HG02763 (cell line): ENCODE data around the gene AUTS2.
"Not testable (repeated sequence)": the region's sequence is repeated elsewhere in the genome, so short reads cannot be mapped to it uniquely, and the experiment has no call there.

Experiments used
- ATAC-seq: cut with Tn5 transposase; IDR thresholded peaks from one replicate; pipeline ENCODE4 v1.9.1; 2021; ENCODE audit warnings: mild to moderate bottlenecking, moderate library complexity; ENCODE audit not compliant: unreplicated experiment

The AUTS2 gene

DNA sequence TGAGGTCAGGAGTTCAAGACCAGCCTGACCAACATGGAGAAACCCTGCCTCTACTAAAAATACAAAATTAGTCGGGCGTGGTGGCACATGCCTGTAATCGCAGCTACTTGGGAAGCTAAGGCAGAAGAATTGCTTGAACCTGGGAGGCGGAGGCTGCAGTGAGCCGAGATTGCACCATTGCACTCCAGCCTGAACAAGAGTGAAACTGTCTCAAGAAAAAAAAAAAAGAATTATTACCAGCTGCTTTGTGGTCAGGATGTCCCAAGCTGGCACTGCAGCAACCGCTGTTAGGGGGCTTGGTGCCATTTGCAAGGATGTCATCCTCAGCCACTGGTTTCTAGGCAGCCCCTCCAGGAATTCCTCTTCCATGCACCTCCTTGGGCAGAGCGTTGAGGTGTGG, 996.6 kb downstream of the AUTS2 start:
- not testable (repeated sequence) for ATAC-seq

DNA sequence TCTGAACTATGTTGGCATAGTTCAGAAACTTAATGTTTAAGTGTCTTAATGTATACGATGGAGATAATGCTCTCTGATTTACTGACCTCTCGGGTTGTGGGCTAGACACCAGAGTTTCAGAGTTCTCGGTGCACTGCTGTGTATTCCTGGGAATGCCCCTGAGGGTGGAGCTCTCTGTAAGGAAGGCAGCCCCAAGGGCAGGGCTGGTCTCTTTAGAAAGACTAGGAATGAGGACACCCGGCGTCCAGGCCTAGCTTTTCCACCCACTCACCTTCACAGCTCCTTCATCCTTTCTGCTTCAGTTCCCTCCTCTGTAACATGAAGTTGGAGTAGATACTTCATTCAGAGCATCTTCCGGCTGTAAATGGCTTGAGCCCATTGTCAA, 997.1 kb downstream of the AUTS2 start:
- ATAC-seq = no peak

DNA sequence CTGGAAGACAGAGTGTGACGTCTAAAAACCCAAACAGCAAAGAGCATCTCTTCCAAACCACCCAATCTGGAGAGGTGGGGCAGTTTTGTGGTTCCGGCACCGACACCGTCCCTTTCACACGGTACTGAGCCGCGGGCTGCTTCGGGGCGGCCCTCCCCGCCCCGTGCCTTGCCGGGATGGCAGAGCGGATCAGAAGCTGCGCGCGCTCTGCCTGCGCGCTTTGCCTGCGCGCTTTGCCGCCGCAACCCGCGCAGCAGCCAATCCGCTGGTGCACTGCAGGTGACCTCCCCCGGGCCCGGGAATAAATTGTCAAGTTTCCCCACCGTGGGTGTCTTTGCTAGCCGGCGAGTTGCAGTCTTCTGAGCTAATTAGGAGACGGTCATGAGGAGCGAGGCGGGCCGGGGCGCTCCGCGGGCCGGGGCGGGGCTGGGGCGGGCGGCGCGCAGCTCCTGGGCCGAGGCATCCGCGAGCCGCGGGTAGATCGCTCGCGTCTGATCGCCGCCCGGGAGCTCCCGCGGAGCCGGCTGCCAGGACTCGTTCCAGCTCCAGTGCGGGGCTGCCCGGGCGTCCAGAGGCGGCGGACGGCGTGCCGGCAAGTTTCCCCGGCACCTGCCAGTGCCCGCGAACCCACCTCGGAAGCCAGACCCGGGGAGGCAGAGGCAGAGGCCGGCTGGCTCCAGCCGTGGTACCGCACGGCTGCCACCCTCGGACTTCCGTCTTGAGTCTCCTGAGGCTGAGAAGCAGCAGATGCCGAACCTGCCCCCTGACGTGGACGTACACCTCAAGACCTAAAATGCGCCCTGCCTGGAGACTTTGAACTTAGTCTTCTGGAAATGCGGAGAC, 997.7 kb downstream of the AUTS2 start:
- ATAC-seq = no peak

- ATAC-seq = no peak
These were observed 998.3 kb downstream of the AUTS2 start for GRCh38 chr7:70596598-70596913.

DNA sequence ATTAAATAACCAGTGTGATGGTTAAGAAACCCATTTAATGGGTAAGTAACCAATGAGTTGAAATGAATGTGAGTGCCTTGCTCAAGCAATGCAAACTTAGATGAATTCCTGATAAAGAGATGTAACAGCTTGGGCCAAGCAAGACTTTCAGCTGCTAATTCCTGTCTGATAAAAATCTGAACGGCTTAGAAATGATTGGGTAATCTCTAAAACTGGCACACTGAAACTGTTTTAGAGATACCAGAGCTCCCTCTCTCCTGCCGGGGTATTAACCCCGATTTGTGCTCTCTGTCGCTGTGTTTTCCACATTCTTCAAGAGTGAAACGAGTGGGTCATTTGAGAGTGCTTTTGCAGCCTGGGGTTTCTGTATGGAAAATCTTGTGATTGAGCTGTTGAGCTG, 998.8 kb downstream of the AUTS2 start:
- no peak for ATAC-seq

GRCh38 chr7:70598976-70599375, 1000.7 kb downstream of the AUTS2 start:
- no peak for ATAC-seq

- ATAC-seq = no peak
These were observed 1001.3 kb downstream of the AUTS2 start for GRCh38 chr7:70599446-70600190.

GRCh38 chr7:70600993-70601392, 1002.7 kb downstream of the AUTS2 start:
- no peak for ATAC-seq

GRCh38 chr7:70602117-70602516, 1003.8 kb downstream of the AUTS2 start:
- ATAC-seq = no peak

GRCh38 chr7:70607281-70607680, 1009.0 kb downstream of the AUTS2 start:
- ATAC-seq = no peak

DNA sequence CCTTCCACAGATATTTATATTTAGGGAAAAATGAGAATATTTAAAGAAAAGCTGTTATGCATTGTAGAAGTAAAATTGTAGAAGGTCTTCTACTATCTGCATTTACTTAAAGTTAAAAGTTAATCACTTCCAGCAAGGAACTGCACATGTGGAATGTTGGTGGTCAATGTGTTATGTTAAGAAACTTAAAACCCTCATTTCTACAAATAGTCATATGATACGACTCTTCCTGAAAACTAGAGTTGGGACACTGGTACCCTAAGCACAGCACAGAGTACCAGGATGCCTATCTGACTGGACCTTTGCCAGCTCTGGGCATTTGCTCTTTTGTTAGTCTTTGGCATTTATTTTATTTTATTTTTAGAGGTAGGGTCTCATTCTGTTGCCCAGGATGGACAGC, 1009.5 kb downstream of the AUTS2 start:
- ATAC-seq = no peak

DNA sequence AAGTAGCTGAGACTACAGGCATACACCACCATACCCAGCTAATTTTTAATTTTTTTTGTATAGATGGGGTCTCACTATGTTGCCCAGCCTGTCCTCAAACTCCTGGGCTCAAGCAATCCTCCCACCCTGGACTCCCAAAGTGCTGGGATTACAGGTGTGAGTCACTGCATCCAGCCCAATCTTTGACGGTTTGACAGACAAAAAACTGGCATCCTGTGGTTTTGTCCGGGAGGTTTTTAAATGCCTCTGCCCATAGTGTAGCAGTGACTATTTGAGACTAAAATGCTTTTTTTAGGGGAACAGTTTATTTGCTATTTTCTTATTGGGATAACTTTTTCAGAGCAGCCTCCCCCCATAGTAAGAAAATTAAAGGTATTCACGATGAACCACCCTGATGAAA, 1010.0 kb downstream of the AUTS2 start:
- no peak for ATAC-seq

DNA sequence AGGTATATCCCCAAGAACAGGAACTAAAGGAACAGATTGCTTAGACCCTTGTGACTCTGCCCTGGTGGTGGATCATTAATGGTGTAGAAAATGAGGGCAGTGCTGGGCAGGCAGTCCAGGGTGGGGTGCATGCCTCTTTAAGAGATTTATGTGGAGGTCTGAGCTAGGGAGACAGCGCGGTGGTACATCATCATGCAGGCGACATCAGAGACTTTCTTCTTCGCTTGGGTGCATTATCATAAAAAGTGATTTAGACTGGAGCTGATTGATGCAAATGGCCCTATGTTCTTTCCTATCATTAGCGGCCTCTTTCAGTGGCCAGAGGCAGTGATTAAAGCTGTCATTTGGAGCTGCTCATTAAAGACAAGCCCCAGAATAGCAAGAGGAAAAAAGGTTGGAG, 1014.5 kb downstream of the AUTS2 start:
- ATAC-seq = no peak

GRCh38 chr7:70614237-70615045, 1016.2 kb downstream of the AUTS2 start:
- no peak for ATAC-seq

DNA sequence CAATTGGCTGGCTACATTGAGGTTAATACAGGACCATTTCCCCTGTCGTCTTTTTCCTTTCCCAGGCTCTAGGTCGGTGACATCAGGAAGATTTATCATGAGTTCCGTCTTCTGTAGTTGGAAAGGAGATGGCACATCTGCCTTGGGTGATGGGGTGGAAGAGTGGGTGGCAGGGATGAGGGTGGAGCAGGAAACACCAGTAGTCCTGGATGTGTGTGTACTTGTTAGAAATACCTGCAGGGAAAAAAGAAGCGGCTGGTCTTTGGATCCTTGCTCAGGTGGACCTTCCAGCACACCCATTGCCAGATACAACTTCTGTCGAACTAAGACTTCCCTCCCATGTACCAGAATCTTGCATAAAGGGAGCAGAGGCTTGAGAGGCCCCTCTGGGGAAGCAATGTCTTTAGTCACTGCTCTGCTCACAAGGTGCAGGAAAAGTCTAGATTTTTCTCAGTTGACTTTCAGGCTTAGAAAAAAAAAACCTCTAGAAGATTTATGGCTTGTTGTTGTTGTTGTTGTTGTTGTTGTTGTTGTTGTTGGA, 1016.9 kb downstream of the AUTS2 start:
- no peak for ATAC-seq

- ATAC-seq = no peak
These were observed 1017.9 kb downstream of the AUTS2 start for GRCh38 chr7:70616211-70616610.

DNA sequence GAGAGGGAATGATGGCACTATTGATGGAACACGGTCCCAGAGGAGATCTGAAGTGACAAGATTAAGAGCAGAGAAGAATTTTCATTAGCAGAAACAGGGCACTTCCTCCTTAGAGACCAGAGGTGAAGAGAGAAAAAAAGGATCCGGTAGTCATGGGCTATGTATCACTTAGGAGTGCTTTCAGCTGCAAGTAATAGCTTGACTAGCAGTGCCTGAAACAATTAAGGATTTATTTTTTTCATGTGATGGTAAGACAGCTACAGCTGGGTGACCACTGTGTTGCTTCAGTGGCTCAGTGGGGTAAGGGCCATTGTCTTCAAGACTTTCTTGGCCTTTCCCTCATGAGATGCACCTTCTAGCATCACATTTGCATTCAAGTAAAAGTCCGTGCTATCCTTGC, 1018.5 kb downstream of the AUTS2 start:
- ATAC-seq = no peak

DNA sequence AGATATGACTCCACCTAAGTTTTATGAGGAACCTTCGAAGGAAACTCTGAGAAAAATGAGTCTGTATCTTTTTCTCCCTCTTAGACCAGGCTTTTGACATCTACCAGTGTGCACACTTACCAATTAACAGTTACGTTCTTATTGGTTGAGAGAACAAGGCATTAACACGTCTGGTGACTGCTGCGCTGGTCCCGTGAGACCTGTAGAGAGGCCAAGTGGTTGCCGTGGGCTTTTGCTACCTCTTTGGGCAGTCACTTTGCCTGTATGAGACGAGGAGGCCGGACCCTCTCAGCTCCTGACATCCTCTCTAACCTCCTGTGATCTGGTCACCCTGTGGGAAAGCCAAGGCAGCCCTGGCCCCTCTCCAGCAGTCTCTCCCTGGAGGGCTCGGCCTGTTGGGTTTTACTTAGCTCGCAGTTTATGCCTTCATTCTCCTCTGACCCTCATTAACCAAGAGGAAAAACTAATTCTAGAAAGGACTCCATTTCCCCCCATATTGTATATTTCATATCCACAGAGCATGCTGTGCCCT, 1019.8 kb downstream of the AUTS2 start:
- ATAC-seq = no peak

GRCh38 chr7:70619130-70619529, 1020.9 kb downstream of the AUTS2 start:
- ATAC-seq = no peak

DNA sequence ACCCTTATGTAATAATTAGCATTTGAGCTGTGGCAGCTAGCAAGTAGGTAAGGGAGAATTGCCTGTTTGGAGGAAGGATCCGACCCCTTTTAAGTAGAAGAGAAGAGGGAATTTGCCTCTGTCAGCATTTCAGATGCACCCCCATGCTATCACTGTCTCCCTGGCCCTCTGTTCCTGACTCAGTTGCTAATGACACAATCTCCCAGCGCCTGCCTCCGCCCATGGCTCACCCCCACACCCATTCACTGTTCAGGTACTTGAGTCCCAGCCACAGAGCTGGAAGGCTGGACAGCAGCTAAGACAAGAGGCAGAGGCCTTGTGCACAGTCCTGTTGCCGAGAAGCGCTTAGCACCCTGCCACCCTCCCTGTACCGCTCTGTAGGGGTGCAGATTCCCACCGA, 1021.4 kb downstream of the AUTS2 start:
- no peak for ATAC-seq
